Measurements from ENCODE around the gene GOLGA8K.
"Not testable (repeated sequence)": the region's sequence is repeated elsewhere in the genome, so short reads cannot be mapped to it uniquely, and the experiment has no call there.

Gene GOLGA8K

GRCh38 chr15:32356909-32357308, 46.2 kb downstream of the GOLGA8K start:
- DNase-seq (ENCODE audit: low spot score) = not testable (repeated sequence)

GRCh38 chr15:32352748-32353147, 50.3 kb downstream of the GOLGA8K start:
- not testable (repeated sequence) for DNase-seq (ENCODE audit: low spot score)

GRCh38 chr15:32350563-32351220, 52.4 kb downstream of the GOLGA8K start:
- DNase-seq (ENCODE audit: low spot score) = not testable (repeated sequence)

GRCh38 chr15:32347037-32347436, 56.1 kb downstream of the GOLGA8K start:
- DNase-seq (ENCODE audit: low spot score) = not testable (repeated sequence)

GRCh38 chr15:32345978-32346547, 57.0 kb downstream of the GOLGA8K start:
- not testable (repeated sequence) for DNase-seq (ENCODE audit: low spot score)

GRCh38 chr15:32343921-32344320, 59.2 kb downstream of the GOLGA8K start:
- DNase-seq (ENCODE audit: low spot score) = not testable (repeated sequence)

Measured in iPS-NIHi11 (cell line).